Measurements from ENCODE around the gene LASP1NB.

The LASP1NB gene

GRCh38 chr17:38883592-38884526 is 41.6 kb upstream of the LASP1NB start:
- Histone ChIP-seq H3K4me1 (ENCODE audit: control insufficient read depth in 1 of 2, insufficient read depth in 2 of 2, low read depth in 1 of 2, low read length in 1 of 2) (peaks cover 21 to 38% of the 10 kb centered on the region in 2 experiments; a peak in 3 of 4 replicates), H3K9me3 (no peaks in the 10 kb centered on the region), H2AFZ (ENCODE audit: low read depth) (no peak overlapping the region), H3F3A (replicated peaks; ENCODE audit: insufficient read depth) (peaks cover 33% of the 10 kb centered on the region), H3K4me2 (no peak overlapping the region), H3K9ac (no peak overlapping the region), H3K9me2 (no peaks in the 10 kb centered on the region), H3K4me3 (ENCODE audit: low read depth in 2 of 2, low read length in 1 of 2) (no peak overlapping the region), H3K79me2 (ENCODE audit: insufficient read depth) (peaks cover 93% of the 10 kb centered on the region), H3K36me3 (replicated peaks in 1 of 2; ENCODE audit: control insufficient read depth in 1 of 2, insufficient read depth in 2 of 2, low read length in 1 of 2) (peaks cover 19 to 57% of the 10 kb centered on the region in 2 experiments), H3K27ac (ENCODE audit: low read depth in 2 of 2, low read length in 1 of 2) (no peak overlapping the region), H4K20me1 (ENCODE audit: insufficient read depth) (peaks cover 89% of the 10 kb centered on the region), H3K27me3 (ENCODE audit: insufficient read depth) (no peaks in the 10 kb centered on the region)
- DNase-seq: no peak
- WGBS (ENCODE audit: low lambda C conversion rate): 87% methylated on average over 19 of the region's 19 CpGs
- TF ChIP-seq YY1 (IDR thresholded peaks at IDR 0.05; ENCODE audit: low read depth) (no peak), EZH2phosphoT487 (IDR thresholded peaks at IDR 0.05; ENCODE audit: borderline replicate concordance, low read depth) (no peak), POLR2AphosphoS5 (IDR thresholded peaks at IDR 0.05; ENCODE audit: low read depth, low read length) (no peak), PBX3 (IDR thresholded peaks at IDR 0.05) (no peak), RXRA (IDR thresholded peaks at IDR 0.05; ENCODE audit: borderline replicate concordance, low read depth) (no peak), TCF12 (IDR thresholded peaks at IDR 0.05) (no peak), TAF1 (IDR thresholded peaks at IDR 0.05; ENCODE audit: borderline replicate concordance, low read depth, low read length) (no peak), CTCF (IDR thresholded peaks at IDR 0.05) (no peak), USF1 (IDR thresholded peaks at IDR 0.05; ENCODE audit: borderline replicate concordance, low read depth) (no peak), JUND (IDR thresholded peaks at IDR 0.05) (no peak), FOXJ3 (CRISPR knock-in tag; IDR thresholded peaks at IDR 0.05) (no peak), NRF1 (IDR thresholded peaks at IDR 0.05; ENCODE audit: low read depth, low read length) (no peak), ELF1 (IDR thresholded peaks at IDR 0.05) (no peak), USF2 (IDR thresholded peaks at IDR 0.05; ENCODE audit: borderline replicate concordance, low read depth, low read length) (no peak), SMC3 (IDR thresholded peaks at IDR 0.05; ENCODE audit: low read depth, low read length) (no peak), GABPA (IDR thresholded peaks at IDR 0.05; ENCODE audit: low read depth) (no peak), CHD2 (IDR thresholded peaks at IDR 0.05; ENCODE audit: low read length, partially characterized antibody) (no peak)
- POLR2A ChIA-PET: interaction anchor here (1.4 kb wide), 1 partner anchor 13 kb away, joined by 4 read pairs; no protein-coding TSS in a partner anchor
- CTCF ChIA-PET: no interaction called here

Data from SK-N-SH (cell line).